ENCODE results near the gene NDUFA5. TPM values are rescaled to one million over a fixed set of nuclear protein-coding genes. Genes with fewer than 3 reads are reported as not detected.
"Not testable (repeated sequence)": the region's sequence is repeated elsewhere in the genome, so short reads cannot be mapped to it uniquely, and the experiment has no call there.

Gene NDUFA5
- polyA plus RNA-seq, 1 donor (not counting 4 experiments of a cell fraction or from before 2014, with no cell fraction given): 36.9 TPM

- TF ChIP-seq EZH2 (IDR thresholded peaks at IDR 0.05; ENCODE audit: low read length): peak; percentile 70
- Histone ChIP-seq H3K4me1 (ENCODE audit: control insufficient read depth, extremely low read depth, insufficient read depth, low read length) (peaks cover 13% of the 10 kb centered on the region), H3K4me3 (ENCODE audit: control insufficient read depth in 2 of 3, extremely low read depth in 1 of 3, insufficient read depth in 2 of 3, low read depth in 1 of 3, low read length in 3 of 3) (peak overlapping the region in 1 of 3 experiments; percentile 14), H3K27me3 (ENCODE audit: control insufficient read depth, extremely low read depth, insufficient read depth, low read length) (peaks cover 22% of the 10 kb centered on the region)
- H3K9me3 ChIP-seq (ENCODE audit: control insufficient read depth, low read depth, low read length); H3K4me2 ChIP-seq (ENCODE audit: control insufficient read depth, extremely low read depth, insufficient read depth, low read depth, low read length); H3K36me3 ChIP-seq (ENCODE audit: control insufficient read depth in 2 of 2, extremely low read depth in 1 of 2, insufficient read depth in 2 of 2, low read length in 2 of 2); H3K9me1 ChIP-seq (ENCODE audit: control insufficient read depth, extremely low read depth, insufficient read depth, low read length); FAIRE-seq; DNase-seq (ENCODE audit: low read depth, low spot score); H4K20me1 ChIP-seq (ENCODE audit: control insufficient read depth, extremely low read depth, insufficient read depth, low read length); H3K9ac ChIP-seq (ENCODE audit: control insufficient read depth, extremely low read depth, insufficient read depth, low read length); dilution Hi-C loops (cut with MboI; ENCODE audit: extremely low pct_ligation_motif_present, low sequenced_read_pairs); H3K27ac ChIP-seq (ENCODE audit: control insufficient read depth, insufficient read depth, low read length); H3K79me2 ChIP-seq (ENCODE audit: control insufficient read depth, insufficient read depth, low read length); H2AFZ ChIP-seq (ENCODE audit: control insufficient read depth, low read length): not testable (repeated sequence)
These were observed 24.6 kb downstream of the NDUFA5 start for GRCh38 chr7:123532788-123533552.

GRCh38 chr7:123532343-123532742 is 25.3 kb downstream of the NDUFA5 start:
- H2AFZ ChIP-seq (ENCODE audit: control insufficient read depth, low read length); H3K79me2 ChIP-seq (ENCODE audit: control insufficient read depth, insufficient read depth, low read length); H4K20me1 ChIP-seq (ENCODE audit: control insufficient read depth, extremely low read depth, insufficient read depth, low read length); H3K9me3 ChIP-seq (ENCODE audit: control insufficient read depth, low read depth, low read length); H3K4me2 ChIP-seq (ENCODE audit: control insufficient read depth, extremely low read depth, insufficient read depth, low read depth, low read length); H3K36me3 ChIP-seq (ENCODE audit: control insufficient read depth in 2 of 2, extremely low read depth in 1 of 2, insufficient read depth in 2 of 2, low read length in 2 of 2); H3K9ac ChIP-seq (ENCODE audit: control insufficient read depth, extremely low read depth, insufficient read depth, low read length); DNase-seq (ENCODE audit: low read depth, low spot score); H3K9me1 ChIP-seq (ENCODE audit: control insufficient read depth, extremely low read depth, insufficient read depth, low read length); H3K4me1 ChIP-seq (ENCODE audit: control insufficient read depth, extremely low read depth, insufficient read depth, low read length); dilution Hi-C loops (cut with MboI; ENCODE audit: extremely low pct_ligation_motif_present, low sequenced_read_pairs); H3K4me3 ChIP-seq (ENCODE audit: control insufficient read depth in 2 of 3, extremely low read depth in 1 of 3, insufficient read depth in 2 of 3, low read depth in 1 of 3, low read length in 3 of 3); H3K27ac ChIP-seq (ENCODE audit: control insufficient read depth, insufficient read depth, low read length): not testable (repeated sequence)
- peaks cover 22% of the 10 kb centered on the region for H3K27me3 ChIP-seq (ENCODE audit: control insufficient read depth, extremely low read depth, insufficient read depth, low read length)
- peak; percentile 76 for TF ChIP-seq EZH2 (IDR thresholded peaks at IDR 0.05; ENCODE audit: low read length)
- peak; percentile 44 for FAIRE-seq

- H3K9me1 ChIP-seq (ENCODE audit: control insufficient read depth, extremely low read depth, insufficient read depth, low read length); H3K4me1 ChIP-seq (ENCODE audit: control insufficient read depth, extremely low read depth, insufficient read depth, low read length); H2AFZ ChIP-seq (ENCODE audit: control insufficient read depth, low read length); H3K36me3 ChIP-seq (ENCODE audit: control insufficient read depth in 2 of 2, extremely low read depth in 1 of 2, insufficient read depth in 2 of 2, low read length in 2 of 2); dilution Hi-C loops (cut with MboI; ENCODE audit: extremely low pct_ligation_motif_present, low sequenced_read_pairs); H4K20me1 ChIP-seq (ENCODE audit: control insufficient read depth, extremely low read depth, insufficient read depth, low read length); H3K4me3 ChIP-seq (ENCODE audit: control insufficient read depth in 2 of 3, extremely low read depth in 1 of 3, insufficient read depth in 2 of 3, low read depth in 1 of 3, low read length in 3 of 3); DNase-seq (ENCODE audit: low read depth, low spot score); FAIRE-seq; H3K27ac ChIP-seq (ENCODE audit: control insufficient read depth, insufficient read depth, low read length); H3K79me2 ChIP-seq (ENCODE audit: control insufficient read depth, insufficient read depth, low read length); H3K4me2 ChIP-seq (ENCODE audit: control insufficient read depth, extremely low read depth, insufficient read depth, low read depth, low read length); H3K9ac ChIP-seq (ENCODE audit: control insufficient read depth, extremely low read depth, insufficient read depth, low read length); H3K9me3 ChIP-seq (ENCODE audit: control insufficient read depth, low read depth, low read length): not testable (repeated sequence)
- peaks cover 22% of the 10 kb centered on the region for H3K27me3 ChIP-seq (ENCODE audit: control insufficient read depth, extremely low read depth, insufficient read depth, low read length)
These were observed 27.5 kb downstream of the NDUFA5 start for GRCh38 chr7:123530035-123530591.
